Transverse colon (tissue), 4 donors: Measurements from ENCODE around the gene CARD6. TPM values are rescaled to one million over a fixed set of nuclear protein-coding genes. Genes with fewer than 3 reads are reported as not detected.
"Not testable (repeated sequence)": the region's sequence is repeated elsewhere in the genome, so short reads cannot be mapped to it uniquely, and the experiment has no call there.

Experiments
- DNase-seq: peaks from one replicate; pipeline ENCODE4 v3.0.0-alpha.2; 2019
- H3K27ac ChIP-seq, 4 donors: fragments of 200-600 bp; sonication (generic); 2 replicates each; pipeline ENCODE4 v1.5.1; 2016 to 2018; ENCODE audit warnings: inconsistent platforms in 4 of 4
- H3K27me3 ChIP-seq: fragments of 200-600 bp; sonication (generic); 2 replicates; pipeline ENCODE4 v1.5.1; 2017; ENCODE audit warnings: inconsistent platforms
- H3K36me3 ChIP-seq, 4 donors: fragments of 200-600 bp; sonication (generic); 2 replicates each; pipeline ENCODE4 v1.5.1; 2017 to 2019; ENCODE audit warnings: inconsistent platforms in 4 of 4
- H3K4me1 ChIP-seq, 4 donors: fragments of 200-600 bp; sonication (generic); 2 replicates each; pipeline ENCODE4 v1.5.1; 2017 to 2020; ENCODE audit warnings: inconsistent platforms in 4 of 4
- H3K4me3 ChIP-seq, 4 donors: fragments of 200-600 bp; sonication (generic); 1 replicate in 1 of 4; 2 replicates in 3 of 4; pipeline versions ENCODE4 v1.5.1 to v1.6.1; 2017 to 2019; ENCODE audit warnings: inconsistent platforms in 4 of 4
- H3K9me3 ChIP-seq, 2 donors: fragments of 200-600 bp; sonication (generic); 2 replicates each; pipeline ENCODE4 v1.5.1; 2017 to 2019; ENCODE audit warnings: inconsistent platforms in 2 of 2
- CTCF ChIP-seq, 5 experiments: fragments of 200-600 bp in 3 of 5; fragments of 450-650 bp in 2 of 5; sonication (generic) in 3 of 5; IDR thresholded peaks; 1 replicate in 2 of 5; 2 replicates in 3 of 5; pipeline ENCODE4 v1.5.1; 2016 to 2017; ENCODE audit warnings: antibody characterized with exemption in 5 of 5, inconsistent platforms in 3 of 5, mild to moderate bottlenecking in 2 of 5, moderate library complexity in 1 of 5
- EP300 ChIP-seq: sonication (generic); formaldehyde crosslinking; IDR thresholded peaks from one replicate; pipeline ENCODE4 v1.6.1; 2017; ENCODE audit warnings: antibody characterized with exemption, low read depth
- POLR2A ChIP-seq: fragments of 450-650 bp; IDR thresholded peaks from one replicate; pipeline ENCODE4 v1.6.1; 2016; ENCODE audit warnings: antibody characterized with exemption, mild to moderate bottlenecking, moderate library complexity
- POLR2AphosphoS5 ChIP-seq, 3 donors: sonication (generic); formaldehyde crosslinking; IDR thresholded peaks; one replicate each; pipeline ENCODE4 v1.6.1; 2016; ENCODE audit warnings: antibody characterized with exemption in 3 of 3
- WGBS, 2 donors: methylation state at CpG; one replicate each; pipeline ENCODE4 v1.1.5; 2018; ENCODE audit warnings: low coverage in 1 of 2; 5-methylcytosine and 5-hydroxymethylcytosine counted together
- in situ Hi-C, 4 donors: fragments of 200-750 bp; cut with MboI; loops; one replicate each; pipeline versions ENCODE4 v1.15.0 to v1.15.1; 2017; ENCODE audit warnings: low sequenced_read_pairs in 3 of 4, low pct_ligation_motif_present in 1 of 4, low pct_unique_long_range_greater_than_20kb in 1 of 4
- intact Hi-C: fragments of 100-400 bp; cut with DNase I; formaldehyde crosslinking; loops from one replicate; pipeline ENCODE4 v1.15.1; 2023; ENCODE audit warnings: low total_unique reads
- total RNA-seq, 4 donors: library from RNA; depleted of rRNA; stranded (reverse); fragments of >200 nt; gene quantifications; one replicate each; pipeline ENCODE4 v1.1.0, GENCODE V29; 2016

The CARD6 gene
- total RNA-seq, 4 donors from 2014 or later = 0.60 to 4.4 (median 3.0) TPM

DNA sequence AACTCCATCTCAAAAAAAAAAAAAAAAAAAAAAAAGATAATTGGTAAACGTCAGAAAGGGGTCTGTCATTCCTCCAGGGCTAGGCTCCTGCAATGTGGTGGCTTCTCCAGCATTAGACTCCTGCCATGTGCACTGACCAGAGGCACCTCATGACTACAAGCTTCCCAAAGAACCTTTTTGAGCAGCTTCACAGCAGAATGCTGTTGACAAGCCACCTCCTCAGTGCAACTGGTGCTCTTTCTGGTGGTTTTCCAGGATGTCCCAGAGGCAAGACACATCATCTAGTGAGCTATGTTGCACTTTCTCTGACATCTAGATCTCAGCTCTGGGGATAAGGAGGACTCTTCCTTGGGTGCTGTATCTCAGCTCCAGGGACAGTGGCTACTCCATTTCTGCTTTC lies 17.7 kb upstream of the CARD6 start:
- H3K9me3 ChIP-seq = no peaks in the 10 kb centered on the region
- peaks cover 0 to 13% (median 3%) of the 10 kb centered on the region in 4 donors for H3K36me3 ChIP-seq
- TF ChIP-seq EP300 = no peak
- no peak for TF ChIP-seq POLR2A
- TF ChIP-seq POLR2AphosphoS5 (IDR thresholded peaks at IDR 0.05) = no peak
- no peak for TF ChIP-seq CTCF (IDR thresholded peaks at IDR 0.05)
- no peak for DNase-seq
- in situ Hi-C loops = no loop called here
- no peak overlapping the region for H3K4me3 ChIP-seq
- H3K27ac ChIP-seq = no peak overlapping the region
- intact Hi-C loops = no loop called here
- H3K27me3 ChIP-seq = no peaks in the 10 kb centered on the region
- no peaks in the 10 kb centered on the region for H3K4me1 ChIP-seq
- WGBS, 2 donors = 38 to 47% methylated on average over 1 of the region's 1 CpG

- H3K9me3 ChIP-seq, DNase-seq, H3K4me1 ChIP-seq, H3K27me3 ChIP-seq, in situ Hi-C loops, H3K27ac ChIP-seq, intact Hi-C loops, H3K4me3 ChIP-seq: not testable (repeated sequence)
- WGBS, 2 donors = 88 to 91% methylated on average over 11 of the region's 11 CpGs
- peaks cover 0 to 34% (median 10%) of the 10 kb centered on the region in 4 donors for H3K36me3 ChIP-seq
Observed at GRCh38 chr5:40825461-40826043, 15.6 kb upstream of the CARD6 start.

GRCh38 chr5:40826489-40827187 lies 14.5 kb upstream of the CARD6 start:
- no peaks in the 10 kb centered on the region for H3K27me3 ChIP-seq
- H3K9me3 ChIP-seq = no peaks in the 10 kb centered on the region
- 80 to 91% methylated on average over 2 to 5 of the region's 5 CpGs for WGBS, 2 donors
- no peaks in the 10 kb centered on the region for H3K4me1 ChIP-seq
- peaks cover 0 to 43% (median 16%) of the 10 kb centered on the region in 4 donors for H3K36me3 ChIP-seq
- no peak overlapping the region for H3K27ac ChIP-seq
- H3K4me3 ChIP-seq = no peak overlapping the region
- in situ Hi-C loops = no loop called here
- no peak for DNase-seq
- intact Hi-C loops = no loop called here
- TF ChIP-seq POLR2A (no peak), POLR2AphosphoS5 (IDR thresholded peaks at IDR 0.05) (no peak), EP300 (no peak), CTCF (IDR thresholded peaks at IDR 0.05) (no peak)

DNA sequence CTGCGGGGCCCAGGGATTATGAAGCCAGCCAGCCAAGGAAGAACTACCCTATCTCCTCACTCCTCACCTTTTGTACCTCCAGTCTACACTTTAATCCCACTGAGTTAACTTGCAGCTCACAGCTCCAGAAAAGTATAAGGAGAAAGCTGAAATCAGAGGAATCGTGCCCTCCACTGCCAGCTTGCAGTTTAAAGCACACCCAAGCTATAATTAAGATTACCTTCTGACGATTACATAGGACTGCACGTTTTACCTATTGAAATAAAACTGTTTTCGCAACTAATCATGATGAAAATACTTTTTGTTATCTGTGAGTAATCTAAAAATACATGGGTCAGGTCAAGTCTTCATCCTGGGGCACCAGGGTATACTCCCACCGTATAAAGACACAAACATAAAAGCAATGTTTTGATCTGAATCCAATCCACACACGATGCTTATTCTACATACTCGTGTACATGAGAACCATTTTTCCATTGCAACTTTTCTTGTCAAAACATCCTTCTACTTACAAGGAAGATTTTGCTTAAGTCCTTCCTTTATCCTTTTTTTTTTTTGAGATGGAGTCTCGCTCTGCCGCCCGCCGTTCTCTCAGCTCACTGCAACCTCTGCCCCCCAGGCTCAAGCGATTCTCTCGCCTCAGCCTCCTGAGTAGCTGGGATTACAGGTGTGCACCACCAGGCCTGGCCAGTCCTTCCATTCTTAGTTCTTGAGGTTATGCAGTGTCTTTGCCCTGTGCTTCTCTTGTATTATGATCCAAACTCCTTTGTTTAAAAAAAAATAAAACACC lies 13.8 kb upstream of the CARD6 start:
- intact Hi-C loops (no loop called here), in situ Hi-C loops (no loop called here)
- H3K4me1 ChIP-seq = no peaks in the 10 kb centered on the region
- no peak for TF ChIP-seq EP300
- TF ChIP-seq CTCF (IDR thresholded peaks at IDR 0.05) = no peak
- TF ChIP-seq POLR2A = no peak
- no peak for TF ChIP-seq POLR2AphosphoS5 (IDR thresholded peaks at IDR 0.05)
- peaks cover 0 to 49% (median 19%) of the 10 kb centered on the region in 4 donors for H3K36me3 ChIP-seq
- H3K4me3 ChIP-seq = no peak overlapping the region
- no peak for DNase-seq
- H3K27me3 ChIP-seq = no peaks in the 10 kb centered on the region
- H3K27ac ChIP-seq = no peak overlapping the region
- 85 to 88% methylated on average over 13 to 14 of the region's 14 CpGs for WGBS, 2 donors
- H3K9me3 ChIP-seq = no peaks in the 10 kb centered on the region
